ENCODE data around the gene RIMBP3C. TPM values are rescaled to one million over a fixed set of nuclear protein-coding genes. Genes with fewer than 3 reads are reported as not detected.
A peak's percentile ranks its signal among the peaks of the same experiment; 100 is the strongest.

RIMBP3C gene
- total and polyA plus RNA-seq, 10 of the 15 experiments (the other 5 are each of a cell fraction or from before 2014, with no cell fraction given), result 0.03 to 0.23 (median 0.08) TPM; not detected in 4

- TF ChIP-seq ZBTB40 (IDR thresholded peaks at IDR 0.05; ENCODE audit: borderline replicate concordance) (no peak), POLR2AphosphoS2 (IDR thresholded peaks at IDR 0.05; ENCODE audit: low read depth, low read length) (no peak), BCL11A (IDR thresholded peaks at IDR 0.05; ENCODE audit: low read depth, low read length) (peak; percentile 77), SMAD1 (IDR thresholded peaks at IDR 0.05; ENCODE audit: low read depth, partially characterized antibody) (no peak), SUPT20H (IDR thresholded peaks at IDR 0.05; ENCODE audit: borderline replicate concordance, control insufficient read depth, low read depth, low read length) (no peak), TAF1 (IDR thresholded peaks at IDR 0.05; ENCODE audit: borderline replicate concordance, low read depth, low read length) (no peak), CHD2 (IDR thresholded peaks at IDR 0.05; ENCODE audit: borderline replicate concordance, low read depth, low read length) (0 out of 2 replicates have a peak, but pooled peaks have one; percentile 38)
Observed at GRCh38 chr22:21587803-21588611, 36.7 kb upstream of the RIMBP3C start (continued).

Data from GM12878 (cell line).